SIG-M5 (cell line): ENCODE data around the gene TFCP2.

ENCODE experiments used
- DNase-seq: peaks from one replicate; lab custom pipeline; 2025; lab: John Stamatoyannopoulos, UW

Gene TFCP2

DNA sequence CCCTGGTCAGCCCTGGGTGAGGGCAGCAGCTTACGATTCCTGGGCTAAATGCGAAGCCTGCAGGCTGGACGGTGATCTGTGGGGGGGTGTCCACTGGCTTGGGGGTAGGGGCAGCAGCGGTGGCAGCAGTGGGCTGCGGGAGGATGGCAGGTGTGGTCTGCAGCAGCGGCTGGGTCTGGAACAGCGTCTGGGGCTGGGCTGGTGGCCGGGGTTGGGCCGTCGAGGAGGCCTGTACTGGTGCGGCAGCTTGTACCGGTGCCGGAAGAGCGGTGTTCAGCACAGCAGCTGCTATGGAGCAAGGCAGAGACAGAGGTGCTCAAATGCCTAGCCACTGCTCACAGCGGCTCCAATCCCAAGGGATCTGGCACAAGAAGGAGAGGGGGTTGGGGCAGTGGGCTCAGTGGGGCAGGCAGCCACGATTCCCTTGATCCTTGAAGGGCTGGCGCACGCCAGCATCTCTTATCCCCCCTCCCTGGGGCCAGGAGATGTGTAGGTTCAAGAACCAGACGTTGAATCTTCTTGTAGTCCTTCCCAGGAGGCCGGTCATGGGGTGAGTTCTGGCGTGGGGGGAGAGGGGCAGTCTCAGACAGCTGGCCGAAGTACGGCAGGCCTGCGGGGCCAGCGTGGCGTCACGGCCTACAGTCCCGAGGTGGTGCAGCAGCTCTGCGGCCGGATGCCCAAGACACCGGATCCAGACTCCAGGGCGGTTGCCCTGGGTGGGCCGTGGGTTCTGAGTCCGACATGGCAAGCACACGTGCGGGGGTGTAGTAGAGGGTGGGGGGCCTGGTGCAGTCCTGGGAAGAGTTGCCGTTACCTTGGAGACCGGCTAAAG, 25.0 kb upstream of the TFCP2 start:
- DNase-seq = no peak

DNA sequence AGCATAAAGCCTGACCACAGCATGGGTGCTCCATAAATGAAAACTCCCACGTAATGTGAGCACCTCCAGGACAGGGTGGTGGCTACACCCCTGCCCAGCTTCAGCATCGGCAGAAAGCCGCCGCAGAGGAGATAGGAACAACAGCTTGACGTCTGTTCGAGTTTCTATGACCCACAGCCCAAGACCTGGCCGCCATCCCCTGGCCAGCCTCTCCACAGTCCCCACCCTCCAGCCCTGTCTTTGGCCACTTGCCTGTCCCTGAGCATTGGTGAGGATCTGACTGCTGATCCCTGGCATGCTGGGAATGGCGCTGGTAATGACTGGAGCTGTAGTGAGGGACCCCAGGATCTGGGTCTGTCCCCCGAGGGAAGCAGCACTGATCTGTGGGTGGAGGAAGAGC, 23.6 kb upstream of the TFCP2 start:
- no peak for DNase-seq

DNA sequence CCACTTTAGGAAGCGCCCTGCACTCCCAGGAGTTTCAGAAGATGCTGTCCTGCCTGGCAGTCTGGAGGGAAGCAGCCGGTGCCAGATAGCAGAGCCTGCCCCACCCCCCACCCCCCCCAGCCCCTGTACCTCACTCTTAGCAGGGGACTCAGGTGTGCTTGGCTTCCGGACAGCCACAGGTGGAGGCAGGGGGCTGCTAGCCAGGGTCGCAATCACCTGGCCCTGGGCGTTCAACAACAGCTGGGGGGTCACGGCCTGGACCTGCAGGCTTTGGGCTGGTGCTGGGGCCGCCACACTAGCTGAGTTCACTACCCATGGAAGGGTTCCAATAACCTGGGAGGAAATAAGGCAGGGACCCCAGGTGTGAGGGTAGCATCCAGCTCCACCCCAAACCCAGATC, 22.9 kb upstream of the TFCP2 start:
- DNase-seq = no peak

DNA sequence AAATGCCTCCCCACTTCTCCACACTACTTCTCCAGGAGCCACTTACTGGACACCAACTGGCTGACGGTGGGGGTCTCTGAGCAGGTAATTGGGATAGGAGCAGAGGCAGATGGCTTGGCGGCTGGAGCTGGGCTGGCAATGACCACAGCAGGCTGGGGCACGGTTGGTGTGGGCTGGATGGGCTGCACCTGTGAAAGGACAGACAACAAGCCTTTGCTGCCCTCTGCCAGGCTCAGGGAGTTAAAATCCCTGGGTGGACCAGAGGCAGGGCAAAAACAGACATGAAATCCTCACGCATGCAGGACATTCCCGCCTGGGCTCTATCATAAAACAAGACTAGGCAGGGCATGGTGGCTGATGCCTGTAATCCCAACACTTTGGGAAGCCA, 19.3 kb upstream of the TFCP2 start:
- no peak for DNase-seq

DNA sequence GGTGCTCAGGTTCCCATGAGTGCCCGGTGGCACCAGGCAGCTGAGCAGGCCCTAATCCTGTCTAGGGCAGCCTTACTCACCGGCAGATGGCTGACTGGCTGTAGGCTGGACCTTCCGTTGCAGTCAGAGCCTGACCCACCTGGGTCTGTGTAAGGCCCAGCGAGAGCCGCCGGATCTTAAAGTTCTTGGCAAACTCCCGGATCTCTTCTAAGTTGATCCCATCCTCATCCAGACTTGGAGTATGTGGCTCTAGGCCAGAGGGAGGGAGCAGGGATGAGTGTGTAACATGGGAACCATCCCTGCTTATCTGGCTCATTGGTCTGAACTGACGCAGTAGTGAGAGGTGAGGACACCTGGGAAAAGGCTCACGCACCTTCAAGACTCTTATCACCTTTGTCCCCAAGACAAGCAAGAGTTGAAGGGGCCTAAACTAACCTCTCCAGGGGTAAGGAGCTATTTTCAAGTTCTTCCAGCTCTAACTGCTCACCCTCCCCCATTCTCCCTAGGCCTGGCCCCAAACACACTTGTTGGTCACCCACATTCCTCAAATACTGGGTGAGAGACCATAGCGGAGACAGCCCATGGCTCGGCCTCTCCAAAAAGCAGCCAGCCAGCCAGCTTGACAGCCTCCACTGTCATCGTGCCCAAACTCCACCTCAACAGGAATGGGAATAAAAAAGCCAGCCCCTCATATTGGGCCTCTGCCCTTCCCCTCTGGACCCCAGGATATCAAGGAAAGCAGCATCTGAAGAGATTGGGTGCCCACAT, 18.8 kb upstream of the TFCP2 start:
- no peak for DNase-seq

DNA sequence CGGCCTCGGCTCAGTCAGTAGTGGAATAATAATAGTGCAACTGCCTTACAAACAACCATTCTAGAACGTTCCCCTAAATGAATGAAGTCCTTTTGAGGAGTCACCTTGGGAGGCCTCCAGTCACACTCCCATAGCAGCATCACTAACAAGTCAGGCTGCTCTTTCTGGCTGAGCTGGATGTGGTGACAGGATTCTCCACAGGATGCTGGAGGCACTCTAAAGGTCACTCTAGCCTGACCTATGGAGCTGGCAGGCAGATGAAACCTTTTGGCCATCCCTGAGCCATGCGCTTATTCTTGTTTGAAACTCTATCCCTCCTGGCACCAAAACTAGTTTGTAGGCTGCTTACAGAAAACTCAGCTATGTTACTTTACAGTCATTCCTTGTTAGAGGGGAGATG, 17.9 kb upstream of the TFCP2 start:
- DNase-seq = no peak

DNA sequence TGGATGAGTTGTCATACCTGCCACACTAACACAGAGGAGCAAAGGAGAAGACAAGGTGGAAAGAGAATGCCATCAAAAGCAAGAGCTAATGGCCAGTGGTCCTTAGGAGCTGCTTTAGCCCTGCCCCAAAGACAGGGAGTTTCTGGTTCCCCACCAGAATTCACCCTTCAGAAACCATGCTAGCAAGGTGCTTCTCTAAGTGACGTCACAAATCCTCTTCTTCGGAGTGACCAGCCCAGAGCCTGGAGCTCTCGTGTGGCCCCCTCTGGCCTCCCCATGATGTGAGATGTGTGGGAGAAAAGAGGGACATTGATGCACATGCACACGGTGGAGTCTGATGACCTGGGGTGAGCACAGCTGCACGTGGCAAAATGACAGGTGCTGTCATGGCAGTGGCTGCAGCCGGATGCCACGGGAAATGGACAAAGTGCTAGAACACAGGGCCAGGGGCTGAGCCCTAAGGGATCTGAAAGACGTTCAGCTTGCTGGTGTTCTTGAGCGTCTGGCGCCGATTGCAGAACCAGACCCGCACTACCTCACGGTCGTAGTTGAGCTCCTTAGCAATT, 16.9 kb upstream of the TFCP2 start:
- no peak for DNase-seq

DNA sequence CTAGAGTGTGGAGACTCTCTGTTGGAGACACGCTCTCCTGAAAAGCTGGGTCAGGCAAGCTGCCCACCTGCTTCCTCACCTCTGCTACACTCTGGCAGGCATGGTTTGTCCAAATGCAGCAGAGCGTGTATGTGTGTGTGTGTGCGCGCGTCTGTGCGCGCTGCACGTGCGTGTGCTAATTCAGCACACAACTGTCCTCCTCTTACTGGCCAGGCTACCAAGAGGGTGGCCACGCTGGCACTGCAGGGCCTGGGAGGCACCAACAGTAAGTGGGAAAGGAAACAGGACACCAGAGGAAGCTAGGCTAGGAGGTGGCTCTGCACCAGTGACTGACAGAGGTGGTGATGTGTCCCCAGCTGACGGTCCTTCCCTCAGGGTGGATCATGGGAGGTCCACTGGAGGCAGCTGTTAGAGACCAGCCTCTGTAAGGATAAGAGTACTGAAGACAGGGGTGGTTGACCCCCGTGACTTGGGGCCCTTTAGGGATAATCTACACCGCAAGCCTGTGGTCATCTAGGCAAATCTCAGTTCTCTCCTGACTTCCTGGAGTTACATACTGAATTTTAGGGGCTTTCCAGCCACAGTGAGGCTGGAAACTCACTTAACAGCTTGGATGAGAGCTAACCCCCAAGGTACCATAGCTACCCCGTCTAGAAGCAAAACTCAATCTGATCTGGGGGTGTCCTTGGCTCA, 15.6 kb upstream of the TFCP2 start:
- no peak for DNase-seq

DNA sequence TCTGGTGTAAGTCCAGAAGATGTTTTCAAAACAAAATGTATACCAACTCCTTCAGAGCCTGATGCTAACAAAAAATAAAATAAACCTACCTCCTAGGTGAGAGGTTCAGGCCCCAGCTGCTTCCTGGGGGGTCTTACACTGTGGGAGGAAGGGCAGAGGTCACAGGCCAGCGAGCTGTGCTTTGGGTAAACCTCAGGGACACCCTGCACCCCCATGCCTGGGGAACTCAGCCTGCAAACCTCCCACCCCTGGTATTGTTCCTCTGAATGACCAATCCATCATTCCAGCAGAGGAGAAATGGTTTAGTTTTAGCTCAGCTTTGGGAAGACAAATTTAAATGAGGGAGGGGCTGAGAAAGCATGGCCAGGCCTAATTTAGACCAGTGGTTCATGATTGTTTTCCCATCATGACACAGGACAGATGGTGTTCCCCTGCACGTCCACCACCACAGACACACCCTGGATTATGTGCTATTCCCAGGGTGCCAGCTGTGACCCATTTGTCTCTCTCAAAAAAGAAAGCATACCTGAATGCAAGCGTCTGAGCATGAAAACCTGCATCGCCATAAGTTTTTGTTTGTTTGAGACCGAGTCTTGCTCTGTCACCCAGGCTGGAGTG, 14.5 kb upstream of the TFCP2 start:
- no peak for DNase-seq

DNA sequence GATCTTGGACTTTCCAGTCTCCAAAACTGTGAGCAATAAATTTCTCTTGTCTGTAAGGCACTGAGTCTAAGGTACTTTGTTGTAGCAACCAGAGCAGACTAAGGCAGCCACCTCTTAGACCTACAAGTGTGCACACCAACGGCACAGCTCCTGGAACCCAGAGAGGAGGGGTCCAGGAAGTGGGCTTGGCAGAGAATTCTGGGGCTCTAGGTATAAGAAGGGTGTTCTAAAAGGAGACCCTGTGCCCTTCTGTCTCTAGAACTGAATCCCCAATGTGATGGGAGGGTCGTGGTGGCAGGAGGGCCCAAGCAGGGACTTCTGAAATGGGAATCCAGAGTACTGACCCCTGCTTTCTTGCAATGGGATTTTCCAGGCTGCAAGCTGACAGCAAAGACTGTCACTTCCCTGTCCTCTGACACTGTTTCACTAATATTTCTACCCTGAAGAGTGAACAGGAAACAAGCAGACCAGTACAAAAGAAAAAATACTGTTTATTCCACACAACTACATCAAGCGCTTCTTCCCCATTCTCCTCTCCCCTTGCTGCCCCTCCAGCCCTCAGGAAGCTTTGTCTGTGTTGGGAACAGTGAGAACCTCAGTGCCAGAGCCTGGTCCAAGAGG, 13.6 kb upstream of the TFCP2 start:
- DNase-seq = no peak

DNA sequence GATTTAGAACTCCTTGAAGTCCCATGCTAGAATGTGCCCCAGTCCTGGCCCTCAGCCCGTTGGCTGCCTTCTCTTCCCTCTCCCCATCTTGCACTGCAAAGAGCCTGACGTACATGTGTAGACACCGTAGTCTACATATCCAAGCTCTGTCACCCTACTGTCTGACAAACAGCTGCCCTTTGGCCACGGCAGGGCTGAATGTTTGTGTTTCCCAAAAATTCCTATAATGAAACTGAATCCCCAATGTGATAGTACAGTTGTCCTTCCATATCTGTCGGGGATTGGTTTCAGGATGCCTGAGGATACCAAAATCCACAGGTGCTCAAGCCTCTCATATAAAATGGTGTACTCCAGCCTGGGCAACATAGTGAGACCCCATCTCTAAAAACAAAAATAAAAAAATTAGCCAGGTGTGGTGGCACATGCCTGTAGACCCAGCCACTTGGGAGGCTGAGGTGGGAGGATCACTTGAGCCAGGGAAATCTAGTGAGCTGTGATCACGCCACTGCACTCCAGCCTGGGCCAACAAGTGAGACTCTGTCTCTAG, 12.3 kb upstream of the TFCP2 start:
- no peak for DNase-seq

DNA sequence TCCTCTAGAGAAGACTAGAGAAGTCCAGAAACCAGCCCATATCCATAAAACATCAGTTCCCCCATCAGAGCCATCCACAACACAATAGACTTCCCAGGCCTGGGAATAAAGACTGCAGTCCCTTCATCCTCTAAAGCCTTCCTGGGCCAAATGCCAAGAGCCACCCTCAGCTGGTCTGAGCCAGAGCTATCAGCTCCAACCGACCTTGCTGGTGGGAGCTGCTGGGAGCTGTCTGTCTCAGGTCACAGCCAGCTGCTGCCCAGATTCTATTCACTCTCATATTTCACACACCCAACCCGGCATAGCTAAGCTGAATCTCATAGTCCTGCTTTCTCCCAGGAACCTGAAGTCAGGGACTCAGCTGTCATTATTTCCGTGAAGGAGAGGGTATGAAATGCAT, 10.9 kb upstream of the TFCP2 start:
- no peak for DNase-seq

DNA sequence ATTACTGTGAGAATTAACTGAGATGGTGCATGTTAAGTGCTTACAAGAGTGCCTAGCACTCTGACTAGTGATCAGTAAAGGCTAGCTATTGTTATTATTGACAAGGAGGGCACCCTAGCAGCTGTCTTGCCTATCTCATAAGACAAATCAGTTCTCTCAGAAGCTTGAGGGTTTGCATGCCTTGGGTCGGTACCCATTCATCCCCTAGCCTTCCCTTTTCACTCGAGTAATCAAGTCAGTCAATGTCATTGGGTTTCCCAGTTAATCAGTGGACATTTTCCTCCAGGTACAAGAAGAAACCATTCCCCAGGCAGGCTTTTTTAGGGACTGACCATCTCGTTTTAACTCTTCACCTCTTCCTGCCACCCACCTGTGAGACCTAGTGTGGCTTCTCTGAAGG, 10.4 kb upstream of the TFCP2 start:
- no peak for DNase-seq

DNA sequence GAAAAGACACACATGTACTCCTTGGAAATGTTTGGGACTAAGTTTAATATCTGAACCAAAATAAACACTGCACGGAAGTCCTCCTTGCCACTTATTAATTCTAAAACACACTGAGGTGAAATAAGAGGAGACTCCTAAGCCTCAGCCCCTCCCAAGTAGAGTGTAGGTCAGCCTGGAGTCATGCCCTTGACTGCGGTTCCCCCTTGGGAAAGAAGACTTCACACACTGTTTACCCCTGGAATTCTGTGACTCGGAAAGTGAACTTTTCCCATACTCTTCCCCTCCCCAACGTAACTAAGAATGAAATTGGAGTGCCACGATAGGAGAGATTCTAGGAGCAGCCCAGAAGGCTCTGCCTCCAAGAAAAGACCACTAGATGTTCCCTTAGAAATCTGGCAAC, 8.6 kb upstream of the TFCP2 start:
- no peak for DNase-seq

DNA sequence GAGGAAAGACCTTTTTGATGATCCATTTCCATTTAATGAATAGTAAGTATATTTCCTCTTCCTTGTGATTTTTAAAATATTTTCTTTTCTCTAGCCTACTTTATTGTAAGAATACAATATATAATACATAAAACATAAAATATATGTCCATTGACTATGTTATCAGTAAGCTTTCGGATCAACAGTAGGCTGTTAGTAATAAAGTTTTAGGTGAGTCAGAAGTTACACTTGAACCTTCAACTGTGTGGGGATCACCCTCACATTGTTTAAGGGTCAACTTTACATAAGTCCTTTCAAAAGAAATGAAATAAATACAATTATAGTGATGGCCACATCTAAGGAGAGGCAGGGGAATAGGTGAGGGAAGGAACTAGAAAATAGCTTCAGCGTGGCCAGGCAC, 5.0 kb upstream of the TFCP2 start:
- DNase-seq = no peak

DNA sequence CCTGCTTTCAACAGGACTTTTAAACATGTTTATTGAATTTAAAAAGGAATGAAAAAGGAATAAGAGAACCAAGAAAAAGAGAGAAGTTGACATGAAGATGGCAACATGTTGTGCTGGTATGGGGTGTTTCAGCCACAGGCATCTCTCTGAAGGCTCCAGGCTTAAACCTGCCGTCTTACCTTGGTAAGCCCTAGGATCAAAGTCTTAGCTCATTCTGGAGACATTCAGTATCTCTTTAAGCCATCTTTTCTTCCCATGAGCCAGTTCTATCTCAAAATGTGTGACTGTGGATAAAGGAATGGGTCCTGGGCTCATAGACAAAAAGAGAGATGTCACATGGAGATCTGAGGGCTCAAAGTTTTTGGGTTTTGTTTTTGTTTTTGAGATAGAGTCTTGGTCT, 1.6 kb upstream of the TFCP2 start:
- DNase-seq = no peak

DNA sequence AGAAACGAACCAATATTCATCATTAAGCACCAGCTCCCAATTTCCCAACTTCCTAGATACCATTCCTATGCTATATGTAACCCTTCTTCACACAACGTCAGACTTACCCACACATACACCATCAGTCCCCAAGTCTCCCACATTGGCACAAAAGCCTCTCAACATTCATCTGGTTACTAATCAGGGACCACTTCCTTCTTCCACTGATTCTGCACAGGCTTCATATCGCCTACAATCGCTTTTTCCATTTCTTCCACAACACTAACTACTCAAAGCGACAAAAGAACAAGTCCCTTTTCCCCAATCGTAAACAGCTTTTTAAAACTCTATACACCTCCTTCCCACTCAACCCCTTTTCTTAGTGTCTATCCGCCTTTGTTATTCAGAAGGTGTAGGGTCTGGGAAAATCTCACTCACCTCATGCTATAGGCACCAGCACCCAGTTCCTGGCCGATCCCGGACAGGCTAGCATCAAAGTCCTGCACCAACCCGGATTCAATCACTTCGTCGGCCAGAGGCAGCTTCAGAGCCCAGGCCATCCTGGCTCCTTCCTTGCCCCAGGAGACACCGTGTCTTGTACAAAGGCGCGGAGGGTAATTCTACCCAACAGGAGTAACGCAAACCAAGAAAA, 936 bp downstream of the TFCP2 start:
- no peak for DNase-seq

DNA sequence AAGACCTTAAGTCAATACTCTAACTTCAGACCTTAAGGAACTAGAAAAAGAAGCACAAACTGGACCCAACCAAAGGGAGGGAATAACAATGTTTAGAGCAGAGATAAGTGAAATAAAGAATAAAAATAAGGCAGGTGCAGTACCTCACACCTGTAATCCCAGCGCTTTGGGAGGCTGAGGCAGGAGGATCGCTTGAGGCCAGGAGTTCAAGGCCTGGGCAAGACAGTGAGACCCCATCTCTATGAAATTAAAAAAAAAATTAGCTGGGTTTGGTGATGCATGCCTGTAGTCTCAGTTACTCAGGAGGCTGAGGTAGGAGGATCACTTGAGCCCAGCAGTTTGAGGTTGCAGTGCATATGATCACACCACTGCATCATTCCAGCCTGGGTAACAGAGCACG, 9.1 kb downstream of the TFCP2 start:
- DNase-seq = no peak

DNA sequence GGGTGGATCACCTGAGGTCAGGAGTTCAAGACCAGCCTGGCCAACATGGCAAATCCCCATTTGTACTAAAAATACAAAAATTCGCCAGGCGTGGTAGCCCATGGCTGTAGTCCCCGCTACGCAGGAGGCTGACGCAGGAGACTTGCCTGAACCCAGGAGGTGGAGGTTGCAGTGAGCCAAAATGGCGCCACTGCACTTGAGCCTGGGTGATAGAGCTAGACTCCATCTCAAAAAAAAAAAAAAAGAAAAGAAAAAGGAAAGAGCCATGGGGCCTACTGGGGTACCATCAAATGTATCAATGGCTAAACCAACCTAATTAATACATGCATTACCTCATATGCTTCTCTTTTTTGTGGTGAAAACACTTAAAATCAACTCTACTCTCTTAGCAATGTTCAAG, 10.7 kb downstream of the TFCP2 start:
- DNase-seq = no peak

DNA sequence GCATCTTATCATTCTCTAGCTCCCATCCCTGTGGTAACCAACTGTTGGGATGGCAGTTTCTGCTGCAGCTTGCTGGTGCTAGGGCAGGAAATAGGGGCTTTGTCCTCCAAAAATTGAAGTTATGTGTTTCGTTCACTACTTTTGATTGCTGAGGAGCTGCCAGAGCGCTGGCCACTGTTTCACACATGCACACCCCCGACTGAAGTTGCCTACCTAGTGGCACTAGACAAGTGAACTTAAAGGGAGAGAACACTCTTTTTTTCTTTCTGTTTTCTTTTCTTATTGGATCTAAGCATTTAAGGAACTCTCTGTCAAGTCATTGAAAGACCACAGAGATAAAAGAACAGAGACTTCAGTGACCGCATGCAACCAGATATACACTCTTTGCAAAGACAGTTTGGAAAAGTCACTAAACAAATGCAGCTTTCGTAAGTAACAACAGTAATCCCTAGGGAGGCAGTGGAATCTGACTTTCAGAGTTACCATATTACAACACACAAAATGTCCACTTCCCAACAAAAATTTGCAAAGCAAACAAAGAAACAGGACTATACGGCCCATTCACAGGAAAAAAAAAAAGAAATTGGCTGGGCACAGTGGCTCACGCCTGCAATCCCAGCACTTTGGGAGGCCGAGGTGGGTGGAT, 12.0 kb downstream of the TFCP2 start:
- no peak for DNase-seq
